ELF-1 (cell line): ENCODE results near the gene TIMM23.
"Not testable (repeated sequence)": the region's sequence is repeated elsewhere in the genome, so short reads cannot be mapped to it uniquely, and the experiment has no call there.

Experiments used
- DNase-seq: peaks from one replicate; pipeline ENCODE4 v3.0.0-alpha.2; 2016; ENCODE audit warnings: low read depth, low spot score

The TIMM23 gene

GRCh38 chr10:45972106-45972812 lies at the start of gene TIMM23:
TSS of gene TIMM23 (plus strand) at chr10:45972489. CDS start at chr10:45972625, 136 bp downstream.
- peak; percentile 90 for DNase-seq

DNA sequence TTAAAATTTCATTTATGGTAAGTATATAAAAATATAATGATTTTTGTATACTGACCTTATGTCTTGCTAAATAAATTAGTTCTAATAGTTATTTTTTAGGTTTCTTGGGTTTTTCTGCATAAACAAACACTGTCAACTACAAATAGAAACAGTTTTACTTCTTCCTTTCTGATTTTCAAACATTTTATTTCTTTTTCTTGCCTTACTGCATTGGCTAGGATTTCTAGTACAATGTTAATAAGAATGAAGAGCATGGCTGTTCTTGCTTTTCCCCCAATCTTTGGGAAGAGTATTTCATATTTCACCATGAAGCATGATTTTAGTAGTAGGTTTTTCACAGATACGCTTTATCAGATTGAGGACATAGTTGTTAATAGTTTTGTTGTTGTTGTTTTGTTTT lies 45.5 kb upstream of the TIMM23 start:
- not testable (repeated sequence) for DNase-seq

DNA sequence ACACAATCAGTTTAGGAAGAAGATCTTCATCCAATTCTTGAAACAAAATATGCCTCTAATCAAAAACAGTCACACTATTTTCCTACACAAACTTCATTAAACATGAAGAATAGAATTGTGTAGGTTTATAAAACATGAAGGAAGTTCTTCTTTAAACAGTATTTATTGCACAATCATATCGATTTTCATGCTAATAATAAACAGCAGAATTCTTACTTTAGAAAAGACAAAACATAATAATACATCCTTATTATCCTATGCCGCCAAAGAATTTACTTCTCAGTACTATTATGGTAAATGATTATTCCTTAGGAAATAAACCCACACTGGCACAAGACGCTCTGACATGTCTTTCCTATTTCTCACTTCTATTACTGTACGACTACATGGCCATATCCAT lies 41.0 kb upstream of the TIMM23 start:
- DNase-seq: not testable (repeated sequence)

GRCh38 chr10:45934788-45935187 lies 37.5 kb upstream of the TIMM23 start:
- not testable (repeated sequence) for DNase-seq

- not testable (repeated sequence) for DNase-seq
Observed at GRCh38 chr10:45939176-45939697, 33.1 kb upstream of the TIMM23 start.

DNA sequence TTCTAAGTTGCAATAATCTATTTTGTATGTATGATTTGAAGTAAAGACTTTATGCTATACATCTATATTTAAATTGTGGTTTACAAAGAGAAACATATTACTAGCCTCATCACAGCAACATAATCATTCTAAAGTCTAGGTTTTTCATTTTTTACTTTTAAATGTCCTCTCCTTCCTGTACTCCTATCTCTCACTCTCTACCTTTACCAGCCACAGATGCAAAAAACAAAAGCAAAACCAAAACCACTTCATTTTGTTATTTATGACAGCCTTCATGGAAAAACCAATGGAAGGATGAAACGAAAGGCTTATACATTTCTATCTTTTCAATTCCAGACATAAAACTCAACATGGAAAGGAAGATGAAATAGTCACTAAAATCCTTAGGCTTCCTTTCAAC lies 31.1 kb upstream of the TIMM23 start:
- DNase-seq: not testable (repeated sequence)

GRCh38 chr10:45945476-45945875 lies 26.8 kb upstream of the TIMM23 start:
- not testable (repeated sequence) for DNase-seq

GRCh38 chr10:45947363-45947762 lies 24.9 kb upstream of the TIMM23 start:
- DNase-seq: not testable (repeated sequence)

DNA sequence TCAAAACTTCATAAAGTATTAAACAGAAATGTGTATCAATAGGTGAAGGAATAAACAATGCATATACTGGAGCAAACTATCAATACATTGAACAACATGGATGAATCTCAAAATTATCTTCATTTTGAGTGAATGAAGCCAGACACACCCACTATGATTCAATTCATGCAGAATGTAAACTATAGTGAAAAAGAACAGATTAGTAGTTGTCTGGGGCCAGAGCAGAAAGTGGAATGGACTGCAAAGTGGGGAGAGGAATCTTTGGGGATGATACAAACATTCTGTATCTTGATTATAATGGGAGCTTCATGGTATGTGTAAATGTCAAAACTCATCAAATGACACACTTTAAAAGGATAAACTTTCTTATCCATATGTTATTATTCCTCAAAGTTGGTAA lies 23.5 kb upstream of the TIMM23 start:
- DNase-seq: not testable (repeated sequence)

- DNase-seq: not testable (repeated sequence)
Observed at GRCh38 chr10:45954367-45954766, 17.9 kb upstream of the TIMM23 start.

GRCh38 chr10:45956634-45957033 lies 15.7 kb upstream of the TIMM23 start:
- DNase-seq: not testable (repeated sequence)

- DNase-seq: not testable (repeated sequence)
Observed at GRCh38 chr10:45957928-45958327, 14.4 kb upstream of the TIMM23 start.

DNA sequence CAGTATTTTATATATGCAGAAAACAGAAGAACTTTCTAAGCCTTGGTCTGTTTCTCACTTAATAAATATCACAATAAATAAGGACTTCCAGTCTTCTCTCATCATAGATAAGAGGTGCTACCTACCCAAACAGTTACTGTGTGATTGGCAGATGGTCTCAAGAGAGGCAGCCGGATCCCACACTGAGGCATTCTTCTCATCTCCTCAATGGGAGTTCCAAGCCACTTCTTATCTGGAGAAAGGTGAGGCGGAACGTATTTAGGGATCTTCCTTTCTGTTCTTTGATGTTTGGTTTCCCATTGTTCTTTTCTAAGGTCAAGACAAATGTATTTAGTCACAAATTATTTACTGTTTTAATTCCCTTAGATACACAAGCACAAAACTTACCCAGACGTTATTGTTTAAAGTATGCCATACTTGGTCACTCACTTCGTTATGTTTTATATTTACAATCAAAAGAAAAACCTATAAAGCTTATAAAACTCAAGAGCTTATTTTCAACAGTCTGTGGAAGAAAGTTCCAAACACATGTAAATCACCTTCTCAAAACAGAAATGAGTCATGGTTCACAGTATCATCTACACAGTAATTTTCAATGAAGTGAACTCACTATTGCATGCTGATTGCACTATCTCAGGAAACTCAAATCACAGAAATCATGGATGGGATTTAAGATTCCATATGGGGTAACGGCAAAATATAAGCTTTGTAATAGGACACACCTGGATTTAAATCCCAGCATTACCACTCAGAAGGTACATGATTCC lies 9.4 kb upstream of the TIMM23 start:
- not testable (repeated sequence) for DNase-seq

- DNase-seq: not testable (repeated sequence)
Observed at GRCh38 chr10:45971019-45971418, 1.3 kb upstream of the TIMM23 start.

- DNase-seq: peak; percentile 41
Observed at GRCh38 chr10:45971742-45972105, 565 bp upstream of the TIMM23 start.

DNA sequence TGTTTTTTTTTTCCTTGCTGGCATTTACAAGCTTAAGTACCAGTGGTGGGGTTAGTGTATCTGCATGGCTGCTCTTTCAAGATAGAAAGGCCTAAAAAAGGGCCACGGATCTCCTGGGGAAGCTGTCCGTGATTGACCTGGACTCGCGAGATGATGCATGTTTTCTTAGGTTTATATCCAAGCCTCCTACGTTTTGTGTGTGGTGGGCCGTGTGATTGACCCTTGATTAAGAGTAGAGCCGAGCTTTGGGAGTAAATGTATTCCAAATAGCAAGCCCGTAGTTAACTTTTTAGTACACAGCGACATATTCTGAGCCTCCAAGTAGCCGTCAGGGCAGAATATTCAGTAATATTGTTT lies 502 bp downstream of the TIMM23 start:
- DNase-seq: not testable (repeated sequence)

- DNase-seq: not testable (repeated sequence)
Observed at GRCh38 chr10:45974041-45974440, 1.8 kb downstream of the TIMM23 start.

DNA sequence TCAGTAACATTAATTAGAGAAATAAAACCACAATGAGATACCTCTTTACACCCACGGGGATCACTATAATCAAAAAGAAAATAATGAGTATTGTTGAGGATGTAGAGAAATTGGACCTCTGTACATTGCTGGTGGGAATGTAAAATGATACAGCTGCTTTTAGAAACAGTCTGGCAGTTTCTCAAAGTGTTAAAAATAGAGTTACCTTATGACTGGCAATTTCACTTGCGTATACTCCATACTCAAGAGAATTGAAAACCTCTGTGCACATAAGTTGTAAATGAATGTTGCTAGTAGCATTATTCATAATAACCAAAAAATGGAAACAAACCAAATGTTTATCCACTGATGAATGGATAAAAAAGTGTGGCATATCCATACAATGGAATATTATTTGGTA lies 6.3 kb downstream of the TIMM23 start:
- DNase-seq: not testable (repeated sequence)

DNA sequence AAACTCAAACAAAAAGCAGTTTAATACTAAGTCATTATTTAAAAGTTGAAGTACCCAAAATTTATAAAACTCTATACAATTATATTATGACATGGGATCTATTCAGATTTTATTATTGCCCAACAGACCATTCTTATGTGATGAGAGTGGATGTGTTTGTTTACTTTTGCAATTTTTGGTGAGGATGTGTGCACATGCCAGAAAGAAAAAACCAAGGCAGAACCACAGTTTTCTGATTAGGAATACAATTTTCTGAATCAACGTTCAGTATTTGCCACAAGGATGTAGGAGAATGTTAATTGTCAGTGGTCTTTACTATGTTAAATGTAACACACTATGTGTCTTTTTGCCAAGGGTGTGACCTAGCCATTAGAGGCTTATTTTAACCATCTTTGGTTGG lies 9.1 kb downstream of the TIMM23 start:
- DNase-seq: not testable (repeated sequence)

GRCh38 chr10:45983538-45984186 lies 11.4 kb downstream of the TIMM23 start:
- peak; percentile 19 for DNase-seq

GRCh38 chr10:45984473-45984872 lies 12.2 kb downstream of the TIMM23 start:
- DNase-seq: not testable (repeated sequence)

DNA sequence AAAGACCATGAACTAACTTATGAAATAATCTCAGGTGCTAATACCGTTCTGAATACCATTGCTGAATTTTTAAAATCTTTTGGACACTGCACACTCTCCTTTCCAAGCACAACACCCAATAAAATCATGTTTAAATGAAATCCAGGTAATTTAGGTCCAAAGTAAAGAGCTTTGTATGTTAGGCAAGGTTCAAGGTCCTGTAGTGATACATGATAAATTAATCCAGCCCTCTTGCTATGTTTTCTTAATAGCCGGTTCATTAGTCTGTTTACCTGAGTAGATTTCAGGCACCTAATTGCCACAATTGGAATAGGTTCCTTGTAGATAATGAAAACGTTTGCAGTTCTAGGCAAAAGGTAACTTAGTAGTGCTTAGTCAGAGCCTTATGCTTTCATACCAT lies 13.3 kb downstream of the TIMM23 start:
- not testable (repeated sequence) for DNase-seq
